HEK293T (cell line): Measurements from ENCODE around the gene DNAJC10.

Source experiments
- CTCF ChIA-PET: fragments of 350-600 bp; formaldehyde crosslinking; extraction: SDS; loops from one replicate; lab custom pipeline; 2021; ENCODE audit warnings: antibody characterized with exemption, inconsistent platforms; lab: Yijun Ruan, JAX
- POLR2A ChIA-PET: fragments of 350-600 bp; formaldehyde crosslinking; extraction: SDS; loops from one replicate; lab custom pipeline; 2020; ENCODE audit warnings: antibody characterized with exemption, inconsistent platforms; lab: Yijun Ruan, JAX
- DNase-seq: peaks from one replicate; pipeline ENCODE4 v3.0.0; 2012; ENCODE audit warnings: mixed read lengths; ENCODE audit errors: extremely low spot score
- ARNT ChIP-seq: fragments of 450-650 bp; IDR thresholded peaks from 2 replicates; pipeline ENCODE4 v1.6.1; 2017; ENCODE audit warnings: mild to moderate bottlenecking
- BHLHE40 ChIP-seq: fragments of 450-650 bp; IDR thresholded peaks from 2 replicates; pipeline ENCODE4 v1.6.1; 2016; ENCODE audit warnings: mild to moderate bottlenecking, moderate library complexity, borderline replicate concordance
- CTBP1 ChIP-seq: fragments of 450-650 bp; IDR thresholded peaks from 2 replicates; pipeline ENCODE4 v1.6.1; 2016; ENCODE audit warnings: borderline replicate concordance
- ELF4 ChIP-seq: fragments of 450-650 bp; IDR thresholded peaks from 2 replicates; pipeline ENCODE4 v1.6.1; 2017; ENCODE audit warnings: antibody characterized with exemption
- FOXA1 ChIP-seq: fragments of 450-650 bp; IDR thresholded peaks from 2 replicates; pipeline ENCODE4 v1.6.1; 2016; ENCODE audit warnings: mild to moderate bottlenecking
- FOXK2 ChIP-seq: fragments of 450-650 bp; IDR thresholded peaks from 2 replicates; pipeline ENCODE4 v1.6.1; 2016; ENCODE audit warnings: mild to moderate bottlenecking
- FOXM1 ChIP-seq: fragments of 450-650 bp; IDR thresholded peaks from 2 replicates; pipeline ENCODE4 v1.6.1; 2017; ENCODE audit warnings: mild to moderate bottlenecking, borderline replicate concordance
- HDGF ChIP-seq: fragments of 450-650 bp; IDR thresholded peaks from 2 replicates; pipeline ENCODE4 v1.6.1; 2017; ENCODE audit warnings: antibody characterized with exemption, borderline replicate concordance
- L3MBTL2 ChIP-seq: fragments of 450-650 bp; conservative IDR thresholded peaks from 2 replicates; pipeline ENCODE4 v1.6.1; 2016; ENCODE audit warnings: mild to moderate bottlenecking
- LEF1 ChIP-seq: fragments of 450-650 bp; IDR thresholded peaks from 2 replicates; pipeline ENCODE4 v1.6.1; 2017; ENCODE audit warnings: mild to moderate bottlenecking, borderline replicate concordance
- NFRKB ChIP-seq: fragments of 450-650 bp; IDR thresholded peaks from 2 replicates; pipeline ENCODE4 v1.6.1; 2016; ENCODE audit warnings: mild to moderate bottlenecking, moderate library complexity
- PKNOX1 ChIP-seq: fragments of 450-650 bp; IDR thresholded peaks from 2 replicates; pipeline ENCODE4 v1.6.1; 2016
- SP1 ChIP-seq: fragments of 450-650 bp; IDR thresholded peaks from 2 replicates; pipeline ENCODE4 v1.6.1; 2017
- SUZ12 ChIP-seq: fragments of 450-650 bp; IDR thresholded peaks from 2 replicates; pipeline ENCODE4 v1.6.1; 2016; ENCODE audit warnings: mild to moderate bottlenecking
- TARDBP ChIP-seq: fragments of 450-650 bp; IDR thresholded peaks from 2 replicates; pipeline ENCODE4 v1.6.1; 2016
- ZNF384 ChIP-seq: fragments of 450-650 bp; IDR thresholded peaks from 2 replicates; pipeline ENCODE4 v1.6.1; 2016

The DNAJC10 gene

GRCh38 chr2:182814380-182814779 lies 98.3 kb downstream of the DNAJC10 start:
- no peak for TF ChIP-seq SUZ12
- TF ChIP-seq PKNOX1: no peak
- TF ChIP-seq FOXA1: no peak
- TF ChIP-seq FOXK2: no peak
- TF ChIP-seq ELF4: no peak
- no peak for TF ChIP-seq HDGF
- no peak for TF ChIP-seq ZNF384
- no peak for TF ChIP-seq NFRKB
- no peak for TF ChIP-seq CTBP1
- no peak for TF ChIP-seq BHLHE40
- no peak for TF ChIP-seq LEF1
- TF ChIP-seq L3MBTL2: no peak
- TF ChIP-seq SP1: no peak
- TF ChIP-seq ARNT: no peak
- TF ChIP-seq FOXM1: no peak
- TF ChIP-seq TARDBP: no peak
- CTCF ChIA-PET: no interaction called here
- DNase-seq: no peak
- POLR2A ChIA-PET: no interaction called here

- DNase-seq: no peak
- CTCF ChIA-PET: no interaction called here
- TF ChIP-seq HDGF: no peak
- no peak for TF ChIP-seq L3MBTL2
- no peak for TF ChIP-seq CTBP1
- no peak for TF ChIP-seq ELF4
- POLR2A ChIA-PET: no interaction called here
Observed at GRCh38 chr2:182814804-182815203, 98.7 kb downstream of the DNAJC10 start.

- POLR2A ChIA-PET: no interaction called here
- DNase-seq: no peak
- CTCF ChIA-PET: no interaction called here
- TF ChIP-seq FOXA1 (no peak), ELF4 (no peak), LEF1 (no peak), ARNT (no peak), L3MBTL2 (no peak), SP1 (no peak), HDGF (no peak), CTBP1 (no peak), SUZ12 (no peak), FOXM1 (no peak), TARDBP (no peak), FOXK2 (no peak), BHLHE40 (no peak)
Observed at GRCh38 chr2:182816866-182817265, 100.8 kb downstream of the DNAJC10 start.

- no peak for DNase-seq
- CTCF ChIA-PET: no interaction called here
- POLR2A ChIA-PET: no interaction called here
- TF ChIP-seq HDGF (no peak), ELF4 (no peak), BHLHE40 (no peak)
Observed at GRCh38 chr2:182817558-182817957, 101.5 kb downstream of the DNAJC10 start.

GRCh38 chr2:182818501-182818900 lies 102.4 kb downstream of the DNAJC10 start:
- CTCF ChIA-PET: interaction anchor here (0.6 to 1.4 kb wide), 3 partner anchors 21 to 346 kb away, joined by 3 to 4 read pairs (median 3); no protein-coding TSS in a partner anchor
- POLR2A ChIA-PET: no interaction called here
- no peak for TF ChIP-seq NFRKB
- no peak for TF ChIP-seq SUZ12
- no peak for TF ChIP-seq ZNF384
- TF ChIP-seq FOXA1: no peak
- no peak for DNase-seq

GRCh38 chr2:182818925-182819324 lies 102.9 kb downstream of the DNAJC10 start:
- ChIA-PET CTCF (interaction anchor here (0.6 to 1.4 kb wide), 2 partner anchors 21 to 34 kb away, joined by 3 to 4 read pairs; no protein-coding TSS in a partner anchor), POLR2A (no interaction called here)
- peak; percentile 40 for TF ChIP-seq PKNOX1
- TF ChIP-seq BHLHE40: no peak
- no peak for TF ChIP-seq ZNF384
- peak; percentile 23 for DNase-seq

GRCh38 chr2:182819412-182819811 lies 103.4 kb downstream of the DNAJC10 start:
- CTCF ChIA-PET: interaction anchor here (1.4 kb wide), 1 partner anchor 34 kb away, joined by 4 read pairs; no protein-coding TSS in a partner anchor
- POLR2A ChIA-PET: no interaction called here
- TF ChIP-seq CTBP1 (no peak), PKNOX1 (no peak)
- no peak for DNase-seq
